Measurements from ENCODE around the gene CES1.

Gene CES1

GRCh38 chr16:55832773-55833691 is at the start of gene CES1:
Gene CES1, minus strand, starts transcription at chr16:55833096. Its CDS starts 41 bp downstream, at chr16:55833055.
- H3K27ac ChIP-seq, result no peak within 1 kb of the TSS

GRCh38 chr16:55876854-55877253 is 44.0 kb upstream of the CES1 start:
- no peak overlapping the region for H3K27ac ChIP-seq
- H3K9ac ChIP-seq (ENCODE audit: insufficient read length), result no peak overlapping the region
- TF ChIP-seq POLR2AphosphoS5 (IDR thresholded peaks at IDR 0.05; ENCODE audit: borderline replicate concordance, low read depth, low read length) (no peak), FOXP2 (optimal IDR thresholded peaks at IDR 0.05; ENCODE audit: control extremely low read depth, extremely low read length, insufficient read depth) (no peak)
- no peaks in the 10 kb centered on the region for H3K9me3 ChIP-seq (ENCODE audit: low read depth, low read length)
- no peaks in the 10 kb centered on the region for H3K36me3 ChIP-seq (ENCODE audit: insufficient read depth, low read length)
- H3K4me3 ChIP-seq, result no peak overlapping the region
- DNase-seq (ENCODE audit: low read depth, low spot score), result no peak

More at GRCh38 chr16:55832773-55833691, at the start of gene CES1:
- H3K9ac ChIP-seq (ENCODE audit: insufficient read length), result no peak within 1 kb of the TSS
- TF ChIP-seq EZH2 (IDR thresholded peaks at IDR 0.05), result no peak
- TF ChIP-seq POLR2AphosphoS5 (IDR thresholded peaks at IDR 0.05; ENCODE audit: borderline replicate concordance, low read depth, low read length), result no peak
- no peak for TF ChIP-seq FOXP2 (optimal IDR thresholded peaks at IDR 0.05; ENCODE audit: control extremely low read depth, extremely low read length, insufficient read depth)
- H3K36me3 ChIP-seq (ENCODE audit: insufficient read depth, low read length), result no peaks in the 10 kb centered on the region
- no peak within 1 kb of the TSS for H3K4me3 ChIP-seq
- no peak for DNase-seq (ENCODE audit: low read depth, low spot score)
- no peaks in the 10 kb centered on the region for H3K9me3 ChIP-seq (ENCODE audit: low read depth, low read length)

- no peaks in the 10 kb centered on the region for H3K9me3 ChIP-seq (ENCODE audit: low read depth, low read length)
- TF ChIP-seq POLR2AphosphoS5 (IDR thresholded peaks at IDR 0.05; ENCODE audit: borderline replicate concordance, low read depth, low read length), result no peak
- no peak for TF ChIP-seq EZH2 (IDR thresholded peaks at IDR 0.05)
- TF ChIP-seq FOXP2 (optimal IDR thresholded peaks at IDR 0.05; ENCODE audit: control extremely low read depth, extremely low read length, insufficient read depth), result no peak
- no peak within 1 kb of the TSS for H3K4me3 ChIP-seq
- H3K9ac ChIP-seq (ENCODE audit: insufficient read length), result no peak within 1 kb of the TSS
- no peak within 1 kb of the TSS for H3K27ac ChIP-seq
- DNase-seq (ENCODE audit: low read depth, low spot score), result no peak
- no peaks in the 10 kb centered on the region for H3K36me3 ChIP-seq (ENCODE audit: insufficient read depth, low read length)
Observed at GRCh38 chr16:55875273-55875672, 42.4 kb upstream of the CES1 start, which contains the start of gene CES5A. Gene CES5A, minus strand, starts transcription at chr16:55875373. Its CDS starts 152 bp downstream, at chr16:55875221.

GRCh38 chr16:55873122-55873521 is 40.2 kb upstream of the CES1 start:
- no peak for TF ChIP-seq EZH2 (IDR thresholded peaks at IDR 0.05)
- TF ChIP-seq FOXP2 (optimal IDR thresholded peaks at IDR 0.05; ENCODE audit: control extremely low read depth, extremely low read length, insufficient read depth), result no peak
- no peak for TF ChIP-seq POLR2AphosphoS5 (IDR thresholded peaks at IDR 0.05; ENCODE audit: borderline replicate concordance, low read depth, low read length)
- no peak overlapping the region for H3K27ac ChIP-seq
- H3K9ac ChIP-seq (ENCODE audit: insufficient read length), result no peak overlapping the region
- DNase-seq (ENCODE audit: low read depth, low spot score), result no peak
- H3K36me3 ChIP-seq (ENCODE audit: insufficient read depth, low read length), result no peaks in the 10 kb centered on the region
- no peaks in the 10 kb centered on the region for H3K9me3 ChIP-seq (ENCODE audit: low read depth, low read length)
- no peak overlapping the region for H3K4me3 ChIP-seq

- H3K9ac ChIP-seq (ENCODE audit: insufficient read length), result no peak overlapping the region
- H3K27ac ChIP-seq, result no peak overlapping the region
- no peak overlapping the region for H3K4me3 ChIP-seq
- H3K36me3 ChIP-seq (ENCODE audit: insufficient read depth, low read length), result no peaks in the 10 kb centered on the region
- no peak for DNase-seq (ENCODE audit: low read depth, low spot score)
- no peak for TF ChIP-seq POLR2AphosphoS5 (IDR thresholded peaks at IDR 0.05; ENCODE audit: borderline replicate concordance, low read depth, low read length)
- TF ChIP-seq FOXP2 (optimal IDR thresholded peaks at IDR 0.05; ENCODE audit: control extremely low read depth, extremely low read length, insufficient read depth), result no peak
- no peak for TF ChIP-seq EZH2 (IDR thresholded peaks at IDR 0.05)
- H3K9me3 ChIP-seq (ENCODE audit: low read depth, low read length), result no peaks in the 10 kb centered on the region
Observed at GRCh38 chr16:55872130-55872529, 39.2 kb upstream of the CES1 start.

- Histone ChIP-seq H3K4me3 (no peak overlapping the region), H3K9ac (ENCODE audit: insufficient read length) (no peak overlapping the region), H3K9me3 (ENCODE audit: low read depth, low read length) (no peaks in the 10 kb centered on the region), H3K36me3 (ENCODE audit: insufficient read depth, low read length) (no peaks in the 10 kb centered on the region), H3K27ac (no peak overlapping the region)
- DNase-seq (ENCODE audit: low read depth, low spot score), result no peak
- TF ChIP-seq EZH2 (IDR thresholded peaks at IDR 0.05) (no peak), POLR2AphosphoS5 (IDR thresholded peaks at IDR 0.05; ENCODE audit: borderline replicate concordance, low read depth, low read length) (no peak), FOXP2 (optimal IDR thresholded peaks at IDR 0.05; ENCODE audit: control extremely low read depth, extremely low read length, insufficient read depth) (no peak)
Observed at GRCh38 chr16:55871411-55872038, 38.6 kb upstream of the CES1 start.

- Histone ChIP-seq H3K9ac (ENCODE audit: insufficient read length) (no peak overlapping the region), H3K9me3 (ENCODE audit: low read depth, low read length) (no peaks in the 10 kb centered on the region), H3K27ac (no peak overlapping the region), H3K4me3 (no peak overlapping the region), H3K36me3 (ENCODE audit: insufficient read depth, low read length) (no peaks in the 10 kb centered on the region)
- no peak for TF ChIP-seq EZH2 (IDR thresholded peaks at IDR 0.05)
- no peak for TF ChIP-seq POLR2AphosphoS5 (IDR thresholded peaks at IDR 0.05; ENCODE audit: borderline replicate concordance, low read depth, low read length)
- TF ChIP-seq FOXP2 (optimal IDR thresholded peaks at IDR 0.05; ENCODE audit: control extremely low read depth, extremely low read length, insufficient read depth), result no peak
- no peak for DNase-seq (ENCODE audit: low read depth, low spot score)
Observed at GRCh38 chr16:55868980-55869379, 36.1 kb upstream of the CES1 start.

GRCh38 chr16:55868137-55868536 is 35.2 kb upstream of the CES1 start:
- no peaks in the 10 kb centered on the region for H3K36me3 ChIP-seq (ENCODE audit: insufficient read depth, low read length)
- no peak overlapping the region for H3K9ac ChIP-seq (ENCODE audit: insufficient read length)
- H3K9me3 ChIP-seq (ENCODE audit: low read depth, low read length), result no peaks in the 10 kb centered on the region
- DNase-seq (ENCODE audit: low read depth, low spot score), result no peak
- TF ChIP-seq FOXP2 (optimal IDR thresholded peaks at IDR 0.05; ENCODE audit: control extremely low read depth, extremely low read length, insufficient read depth), result no peak
- no peak for TF ChIP-seq POLR2AphosphoS5 (IDR thresholded peaks at IDR 0.05; ENCODE audit: borderline replicate concordance, low read depth, low read length)
- TF ChIP-seq EZH2 (IDR thresholded peaks at IDR 0.05), result no peak
- no peak overlapping the region for H3K4me3 ChIP-seq
- H3K27ac ChIP-seq, result no peak overlapping the region
